Natural killer cell (primary cell): ENCODE data around the gene DGKZ. TPM values are rescaled to one million over a fixed set of nuclear protein-coding genes. Genes with fewer than 3 reads are reported as not detected.

Experiments
- ATAC-seq, 3 donors: fragments of 150-1000 bp in 2 of 3; fragments of 200-7000 bp in 1 of 3; cut with Tn5 transposase; 1 replicate in 1 of 3; 2 replicates in 2 of 3; pipeline ENCODE4 v1.10.0; 2021; ENCODE audit warnings: mild to moderate bottlenecking in 2 of 3, moderate library complexity in 2 of 3
- DNase-seq, 2 donors: peaks; one replicate each; pipeline versions ENCODE4 v3.0.0 to v3.0.0-alpha.2; 2013 to 2021; ENCODE audit warnings: mixed read lengths in 1 of 2
- H3K27ac ChIP-seq: one replicate; pipeline ENCODE4 v1.5.1; 2013; ENCODE audit warnings: mild to moderate bottlenecking, low read length
- H3K27me3 ChIP-seq: one replicate; pipeline ENCODE4 v1.6.1; 2013; ENCODE audit warnings: low read length; ENCODE audit not compliant: control insufficient read depth, insufficient read depth
- H3K36me3 ChIP-seq: one replicate; pipeline ENCODE4 v1.6.1; 2013; ENCODE audit warnings: low read length; ENCODE audit not compliant: control insufficient read depth, insufficient read depth
- H3K4me1 ChIP-seq: one replicate; pipeline ENCODE4 v1.6.1; 2013; ENCODE audit warnings: low read length; ENCODE audit not compliant: control insufficient read depth, insufficient read depth
- H3K4me3 ChIP-seq: one replicate; pipeline ENCODE4 v1.5.1; 2013; ENCODE audit warnings: low read length
- H3K9me3 ChIP-seq: one replicate; pipeline ENCODE4 v1.6.1; 2013; ENCODE audit warnings: low read length; ENCODE audit not compliant: control insufficient read depth, insufficient read depth
- H3K27ac Mint-ChIP-seq, 2 donors: one replicate each; pipeline ENCODE4 v1.8.0; 2022; ENCODE audit warnings: mild to moderate bottlenecking in 2 of 2, mixed read lengths in 2 of 2, moderate library complexity in 1 of 2
- H3K27me3 Mint-ChIP-seq, 2 donors: one replicate each; pipeline ENCODE4 v1.8.0; 2022; ENCODE audit warnings: low read depth in 2 of 2, mixed read lengths in 2 of 2
- H3K36me3 Mint-ChIP-seq: one replicate; pipeline ENCODE4 v1.8.0; 2022; ENCODE audit warnings: mixed read lengths
- H3K4me1 Mint-ChIP-seq, 2 donors: one replicate each; pipeline ENCODE4 v1.8.0; 2022; ENCODE audit warnings: mixed read lengths in 2 of 2
- H3K4me3 Mint-ChIP-seq: one replicate; pipeline ENCODE4 v1.8.0; 2022; ENCODE audit warnings: mild to moderate bottlenecking, moderate library complexity, mixed read lengths
- H3K9me3 Mint-ChIP-seq, 2 donors: one replicate each; pipeline ENCODE4 v1.8.0; 2022; ENCODE audit warnings: mixed read lengths in 2 of 2
- CTCF ChIP-seq: fragments of 200-600 bp; IDR thresholded peaks from one replicate; pipeline ENCODE4 v1.8.0; 2022; ENCODE audit warnings: antibody characterized with exemption
- WGBS: methylation state at CpG from one replicate; pipeline ENCODE4 v1.1.7; 2013; ENCODE audit warnings: missing lambda C conversion rate; ENCODE audit not compliant: insufficient coverage; 5-methylcytosine and 5-hydroxymethylcytosine counted together
- intact Hi-C: fragments of 100-400 bp; cut with micrococcal nuclease; formaldehyde crosslinking; loops from one replicate; pipeline ENCODE4 v1.14.2; 2022
- total RNA-seq, 4 donors: library from RNA; stranded (reverse); fragments of 120-200 nt in 1 of 4; gene quantifications; one replicate each; pipeline versions ENCODE4 v1.2.3 to v1.2.4, GENCODE V29; 2013 to 2022

DGKZ gene
- total RNA-seq, 3 donors from 2014 or later (not counting 1 experiment from before 2014, with no cell fraction given): 307 to 377 (median 350) TPM

GRCh38 chr11:46327829-46328228 is 19.4 kb upstream of the DGKZ start:
- H3K9me3 Mint-ChIP-seq: no peaks in the 10 kb centered on the region
- no peaks in the 10 kb centered on the region for H3K36me3 ChIP-seq
- peaks cover 36 to 39% of the 10 kb centered on the region in 2 donors for H3K27me3 Mint-ChIP-seq
- DNase-seq (no peak), ATAC-seq (no peak)
- peaks cover 21% of the 10 kb centered on the region for H3K4me1 ChIP-seq
- intact Hi-C loops: no loop called here
- H3K27me3 ChIP-seq: peaks cover 10% of the 10 kb centered on the region
- WGBS: 88% methylated on average over 7 of the region's 8 CpGs
- no peak overlapping the region for H3K27ac ChIP-seq
- H3K9me3 ChIP-seq: no peaks in the 10 kb centered on the region
- H3K27ac Mint-ChIP-seq: no peak overlapping the region
- H3K4me1 Mint-ChIP-seq: peaks cover 19% of the 10 kb centered on the region in 2 donors
- TF ChIP-seq CTCF: no peak
- no peak overlapping the region for H3K4me3 Mint-ChIP-seq
- H3K4me3 ChIP-seq: no peak overlapping the region
- no peaks in the 10 kb centered on the region for H3K36me3 Mint-ChIP-seq

GRCh38 chr11:46330154-46330553 is 17.1 kb upstream of the DGKZ start:
- Mint-ChIP-seq H3K27ac (no peak overlapping the region), H3K4me3 (peak overlapping the region; percentile 41), H3K9me3 (no peaks in the 10 kb centered on the region), H3K4me1 (peaks cover 19 to 23% of the 10 kb centered on the region in 2 donors), H3K27me3 (peaks cover 48 to 52% of the 10 kb centered on the region in 2 donors), H3K36me3 (no peaks in the 10 kb centered on the region)
- Histone ChIP-seq H3K4me1 (peaks cover 30% of the 10 kb centered on the region), H3K9me3 (no peaks in the 10 kb centered on the region), H3K27ac (no peak overlapping the region), H3K4me3 (no peak overlapping the region), H3K27me3 (peaks cover 20% of the 10 kb centered on the region), H3K36me3 (no peaks in the 10 kb centered on the region)
- WGBS: 58% methylated on average over 5 of the region's 5 CpGs
- no peak for TF ChIP-seq CTCF
- intact Hi-C loops: no loop called here
- ATAC-seq (peak in 1 of 3 donors; percentile 55), DNase-seq (no peak)

- no peaks in the 10 kb centered on the region for H3K36me3 Mint-ChIP-seq
- H3K4me1 Mint-ChIP-seq: peaks cover 19 to 23% of the 10 kb centered on the region in 2 donors
- no peaks in the 10 kb centered on the region for H3K9me3 Mint-ChIP-seq
- H3K4me3 ChIP-seq: no peak overlapping the region
- peak overlapping the region; percentile 55 for H3K4me3 Mint-ChIP-seq
- no peak overlapping the region for H3K27ac Mint-ChIP-seq
- peaks cover 51 to 53% of the 10 kb centered on the region in 2 donors for H3K27me3 Mint-ChIP-seq
- H3K27ac ChIP-seq: no peak overlapping the region
- WGBS: 27% methylated on average over 11 of the region's 11 CpGs
- no peak for DNase-seq
- no peaks in the 10 kb centered on the region for H3K9me3 ChIP-seq
- H3K27me3 ChIP-seq: peaks cover 20% of the 10 kb centered on the region
- peaks cover 31% of the 10 kb centered on the region for H3K4me1 ChIP-seq
- ATAC-seq: peak in 1 of 3 donors; percentile 59
- H3K36me3 ChIP-seq: no peaks in the 10 kb centered on the region
- intact Hi-C loops: no loop called here
- TF ChIP-seq CTCF: no peak
Observed at GRCh38 chr11:46330563-46331281, 16.5 kb upstream of the DGKZ start.
